Bronchial epithelial cell (primary cell): ENCODE results near the gene ANKFN1. TPM values are rescaled to one million over a fixed set of nuclear protein-coding genes. Genes with fewer than 3 reads are reported as not detected.

ENCODE experiments used
- DNase-seq: peaks from one replicate; pipeline ENCODE4 v3.0.0-alpha.2; 2010; ENCODE audit warnings: low read depth
- FAIRE-seq: peaks from 2 replicates; lab custom pipeline; 2011; peaks lifted over from hg19 to GRCh38; lab: Jason Lieb, UNC
- H3K27me3 ChIP-seq: 2 replicates; pipeline ENCODE4 v1.5.1; 2011; ENCODE audit warnings: low read length; ENCODE audit not compliant: control insufficient read depth, insufficient read depth
- H3K36me3 ChIP-seq: 2 replicates; pipeline ENCODE4 v1.5.1; 2011; ENCODE audit warnings: low read length; ENCODE audit not compliant: control insufficient read depth, insufficient read depth
- H3K4me3 ChIP-seq: 2 replicates; pipeline ENCODE4 v1.5.1; 2011; ENCODE audit warnings: mild to moderate bottlenecking, low read depth, low read length, control low read depth
- CTCF ChIP-seq: IDR thresholded peaks from 2 replicates; pipeline ENCODE4 v1.5.1; 2011; ENCODE audit warnings: mild to moderate bottlenecking, moderate library complexity, low read length, control low read depth, inconsistent platforms; ENCODE audit not compliant: insufficient read depth, severe bottlenecking
- total RNA-seq: library from RNA; depleted of rRNA; stranded (reverse); fragments of >200 nt; gene quantifications from 2 replicates; pipeline ENCODE4 v1.2.1, GENCODE V29; 2014

The ANKFN1 gene
- total RNA-seq, 1 donor from 2014 or later, result under 0.01 TPM

- Histone ChIP-seq H3K27me3 (no peaks in the 10 kb centered on the region), H3K4me3 (no peak overlapping the region), H3K36me3 (no peaks in the 10 kb centered on the region)
- DNase-seq (no peak), FAIRE-seq (no peak)
- no peak for TF ChIP-seq CTCF
Observed at GRCh38 chr17:56291226-56291805, 138.0 kb downstream of the ANKFN1 start.

GRCh38 chr17:56292010-56292409 is 138.7 kb downstream of the ANKFN1 start:
- Histone ChIP-seq H3K4me3 (no peak overlapping the region), H3K36me3 (no peaks in the 10 kb centered on the region), H3K27me3 (no peaks in the 10 kb centered on the region)
- TF ChIP-seq CTCF, result no peak
- DNase-seq (peak; percentile 61), FAIRE-seq (no peak)

- H3K36me3 ChIP-seq, result no peaks in the 10 kb centered on the region
- H3K27me3 ChIP-seq, result no peaks in the 10 kb centered on the region
- H3K4me3 ChIP-seq, result no peak overlapping the region
- FAIRE-seq (no peak), DNase-seq (peak; percentile 20)
- TF ChIP-seq CTCF, result no peak
Observed at GRCh38 chr17:56292578-56292977, 139.3 kb downstream of the ANKFN1 start.

- DNase-seq (no peak), FAIRE-seq (no peak)
- TF ChIP-seq CTCF, result no peak
- Histone ChIP-seq H3K4me3 (no peak overlapping the region), H3K27me3 (no peaks in the 10 kb centered on the region), H3K36me3 (no peaks in the 10 kb centered on the region)
Observed at GRCh38 chr17:56297184-56297583, 143.9 kb downstream of the ANKFN1 start.

- DNase-seq, result no peak
- FAIRE-seq, result no peak
- H3K27me3 ChIP-seq, result no peaks in the 10 kb centered on the region
- H3K36me3 ChIP-seq, result no peaks in the 10 kb centered on the region
- TF ChIP-seq CTCF, result no peak
- H3K4me3 ChIP-seq, result no peak overlapping the region
Observed at GRCh38 chr17:56298846-56299245, 145.6 kb downstream of the ANKFN1 start.

- Histone ChIP-seq H3K36me3 (no peaks in the 10 kb centered on the region), H3K4me3 (no peak overlapping the region), H3K27me3 (no peaks in the 10 kb centered on the region)
- DNase-seq (no peak), FAIRE-seq (no peak)
- no peak for TF ChIP-seq CTCF
Observed at GRCh38 chr17:56300144-56300543, 146.9 kb downstream of the ANKFN1 start.
